HepG2 (cell line): ENCODE data around the gene KAT2A. TPM values are rescaled to one million over a fixed set of nuclear protein-coding genes. Genes with fewer than 3 reads are reported as not detected.
A peak's percentile ranks its signal among the peaks of the same experiment; 100 is the strongest.

Experiments used
- ATAC-seq: fragments of 200-7000 bp; cut with Tn5 transposase; 3 replicates; pipeline ENCODE4 v1.9.1; 2020; ENCODE audit warnings: mild to moderate bottlenecking, moderate library complexity
- BruUV-seq: library from RNA; stranded (reverse); fragments of 400-500 nt; replicated peaks from 2 replicates; lab custom pipeline; 2021; lab: Mats Ljungman, UMichigan
- CTCF ChIA-PET: fragments of 300-600 bp; formaldehyde crosslinking; extraction: SDS; loops from one replicate; lab custom pipeline; 2021; ENCODE audit warnings: low total read pairs, inconsistent platforms, low intra/inter-chr PET ratio; lab: Yijun Ruan, JAX
- POLR2A ChIA-PET: fragments of 350-600 bp; sonication (Branson Sonifier 250); formaldehyde crosslinking; loops from one replicate; lab custom pipeline; 2020; ENCODE audit warnings: antibody characterized with exemption, inconsistent platforms; lab: Yijun Ruan, JAX
- DNase-seq: peaks from one replicate; pipeline ENCODE4 v3.0.0-alpha.2; 2015; ENCODE audit warnings: low spot score
- FAIRE-seq: peaks from 3 replicates; lab custom pipeline; 2011; peaks lifted over from hg19 to GRCh38; lab: Jason Lieb, UNC
- H2AFZ ChIP-seq: one replicate; pipeline ENCODE4 v1.6.1; 2011; ENCODE audit warnings: low read length, inconsistent platforms
- H3K27ac ChIP-seq: fragments of 300-600 bp; 3 replicates; pipeline ENCODE4 v1.8.0; 2011; ENCODE audit warnings: mixed run types, mild to moderate bottlenecking, mixed read lengths, low read length, inconsistent platforms; ENCODE audit not compliant: insufficient read depth; ENCODE audit errors: extremely low read length
- H3K27me3 ChIP-seq, 2 experiments: fragments of 200-600 bp in 1 of 2; 2 replicates in 1 of 2; 3 replicates in 1 of 2; pipeline versions ENCODE4 v1.6.0 to v1.8.0; 2011; ENCODE audit warnings: low read length in 2 of 2, mild to moderate bottlenecking in 2 of 2, moderate library complexity in 2 of 2, inconsistent platforms in 1 of 2; ENCODE audit not compliant: insufficient read depth in 2 of 2, control insufficient read depth in 1 of 2
- H3K36me3 ChIP-seq, 2 experiments: fragments of 200-600 bp in 1 of 2; replicated peaks in 1 of 2; 2 replicates in 1 of 2; 3 replicates in 1 of 2; pipeline versions ENCODE4 v1.5.1 to v1.8.0; 2011; ENCODE audit warnings: low read length in 2 of 2, inconsistent platforms in 1 of 2; ENCODE audit not compliant: insufficient read depth in 2 of 2, control insufficient read depth in 1 of 2
- H3K4me1 ChIP-seq: 2 replicates; pipeline ENCODE4 v1.5.1; 2012; ENCODE audit warnings: low read length, inconsistent platforms; ENCODE audit not compliant: insufficient read depth
- H3K4me2 ChIP-seq: 2 replicates; pipeline ENCODE4 v1.6.0; 2011; ENCODE audit warnings: low read depth, low read length, inconsistent platforms
- H3K4me3 ChIP-seq, 3 experiments: fragments of 200-600 bp in 1 of 3; sonication (generic), shearing (Covaris generic) in 1 of 3; replicated peaks in 1 of 3; 2 replicates each; pipeline ENCODE4 v1.5.1; 2011 to 2016; ENCODE audit warnings: low read length in 3 of 3, inconsistent platforms in 2 of 3, low read depth in 2 of 3, mild to moderate bottlenecking in 2 of 3, control low read depth in 1 of 3, mixed read lengths in 1 of 3; ENCODE audit not compliant: insufficient read depth in 1 of 3
- H3K79me2 ChIP-seq: one replicate; pipeline ENCODE4 v1.6.1; 2011; ENCODE audit warnings: low read length, inconsistent platforms; ENCODE audit not compliant: insufficient read depth
- H3K9ac ChIP-seq: 2 replicates; pipeline ENCODE4 v1.6.0; 2011; ENCODE audit warnings: mild to moderate bottlenecking, low read depth, low read length, inconsistent platforms; ENCODE audit not compliant: insufficient read depth
- H3K9me3 ChIP-seq: 2 replicates; pipeline ENCODE4 v1.5.1; 2012; ENCODE audit warnings: mild to moderate bottlenecking, low read length
- H4K20me1 ChIP-seq: 2 replicates; pipeline ENCODE4 v1.6.0; 2011; ENCODE audit warnings: inconsistent platforms, mild to moderate bottlenecking, low read length, moderate library complexity; ENCODE audit not compliant: insufficient read depth
- AHR ChIP-seq: IDR thresholded peaks from 2 replicates; pipeline ENCODE4 v1.6.1; 2018; ENCODE audit warnings: missing genetic modification reagents, missing compliant biosample characterization
- CTCF ChIP-seq: sonication (generic); formaldehyde crosslinking; IDR thresholded peaks from 2 replicates; pipeline ENCODE4 v1.5.0; 2020; ENCODE audit warnings: mild to moderate bottlenecking, missing genetic modification reagents, moderate library complexity
- NPAS2 ChIP-seq: sonication (generic); formaldehyde crosslinking; IDR thresholded peaks from 2 replicates; pipeline ENCODE4 v1.8.0; 2022; ENCODE audit warnings: mild to moderate bottlenecking, missing genetic modification reagents, borderline replicate concordance
- NR2F6 ChIP-seq, 2 experiments: IDR thresholded peaks; 2 replicates each; pipeline ENCODE4 v1.6.1; 2016; ENCODE audit warnings: antibody characterized with exemption in 1 of 2, mild to moderate bottlenecking in 1 of 2
- PBX2 ChIP-seq: IDR thresholded peaks from 2 replicates; pipeline ENCODE4 v1.6.1; 2016; ENCODE audit warnings: control low read depth
- ZNF546 ChIP-seq: sonication (generic); formaldehyde crosslinking; conservative IDR thresholded peaks from 2 replicates; pipeline ENCODE4 v1.8.1; 2023; ENCODE audit warnings: mild to moderate bottlenecking, missing genetic modification reagents
- ZNF563 ChIP-seq: sonication (generic); formaldehyde crosslinking; IDR thresholded peaks from 2 replicates; pipeline ENCODE4 v1.8.0; 2022; ENCODE audit warnings: mild to moderate bottlenecking, moderate library complexity, missing genetic modification reagents
- WGBS: methylation state at CpG from one replicate; pipeline ENCODE4 v1.1.6; 2017; ENCODE audit warnings: low lambda C conversion rate; 5-methylcytosine and 5-hydroxymethylcytosine counted together
- in situ Hi-C: cut with HindIII; loops from 2 replicates; pipeline ENCODE4 v1.10.0; 2017; ENCODE audit warnings: low pct_unique_long_range_greater_than_20kb; ENCODE audit not compliant: extremely low pct_ligation_motif_present
- intact Hi-C: fragments of 100-400 bp; cut with micrococcal nuclease; formaldehyde crosslinking; loops from one replicate; pipeline ENCODE4 v1.10.0; 2022; ENCODE audit not compliant: unreplicated experiment
- polyA plus RNA-seq, 8 experiments: library from polyadenylated mRNA; depleted of rRNA in 3 of 8; stranded (reverse) in 7 of 8; unstranded in 1 of 8; fragments of >200 nt; fragmentation: Illumina TruSeq in 4 of 8; extraction: Trizol in 4 of 8; gene quantifications; 2 replicates each; pipeline versions ENCODE4 v1.2.1 to v1.2.3, GENCODE V29; 2011 to 2016; ENCODE audit warnings: low read depth in 4 of 8, missing spikeins in 1 of 8, mixed read lengths in 1 of 8; ENCODE audit not compliant: insufficient read depth in 1 of 8
- total RNA-seq, 5 experiments: library from RNA; depleted of rRNA; stranded (reverse); fragments of >200 nt; fragmentation: Illumina TruSeq; extraction: Trizol; gene quantifications; 2 replicates each; pipeline ENCODE4 v1.2.3, GENCODE V29; 2016; ENCODE audit warnings: low read depth in 1 of 5

Gene KAT2A
- total and polyA plus RNA-seq, 2 of the 13 experiments (the other 11 are each of a cell fraction or from before 2014, with no cell fraction given), result 29.1 to 90.4 TPM

- no peak for TF ChIP-seq NPAS2
- TF ChIP-seq, all 625 proteins: peak for 0
These were observed 43.4 kb downstream of the KAT2A start (continued) for GRCh38 chr17:42077755-42078154.

- intact Hi-C loops (no loop called here), in situ Hi-C loops (no loop called here)
- Histone ChIP-seq H3K9me3 (no peaks in the 10 kb centered on the region), H3K36me3 (no peaks in the 10 kb centered on the region), H3K4me1 (peaks cover 77% of the 10 kb centered on the region), H3K27ac (no peak overlapping the region), H3K4me2 (peak overlapping the region; percentile 40; the same call in 1 of the 2 replicates), H3K27me3 (peaks cover 2 to 13% of the 10 kb centered on the region in 2 experiments; a peak in 3 of 5 replicates), H3K79me2 (no peaks in the 10 kb centered on the region), H3K9ac (no peak overlapping the region), H4K20me1 (no peaks in the 10 kb centered on the region), H2AFZ (no peak overlapping the region), H3K4me3 (no peak overlapping the region)
- no TSS peak for BruUV-seq
- POLR2A ChIA-PET, result no interaction called here
- TF ChIP-seq NR2F6 (IDR thresholded peaks at IDR 0.05) (no peak), NR2F6 (CRISPR knock-in tag; IDR thresholded peaks at IDR 0.05) (no peak), ZNF563 (CRISPR knock-in tag) (no peak)
- 53% methylated on average over 4 of the region's 4 CpGs for WGBS
- CTCF ChIA-PET, result no interaction called here
- no peak for ATAC-seq
- DNase-seq, result no peak
- peak; percentile 34 for FAIRE-seq
These were observed 44.2 kb downstream of the KAT2A start for GRCh38 chr17:42076797-42077559.

GRCh38 chr17:42075789-42076188 is 45.4 kb downstream of the KAT2A start:
- Histone ChIP-seq H3K27ac (no peak overlapping the region), H3K4me3 (0 out of 6 replicates have a peak overlapping the region, but pooled peaks of 1 of the 3 experiments have one; percentile 12), H3K79me2 (no peaks in the 10 kb centered on the region), H4K20me1 (no peaks in the 10 kb centered on the region), H3K27me3 (peaks cover 2 to 25% of the 10 kb centered on the region in 2 experiments; a peak in 4 of 5 replicates), H3K9ac (no peak overlapping the region), H3K4me1 (peaks cover 69% of the 10 kb centered on the region), H2AFZ (no peak overlapping the region), H3K36me3 (no peaks in the 10 kb centered on the region), H3K4me2 (peak overlapping the region; percentile 61), H3K9me3 (no peaks in the 10 kb centered on the region)
- DNase-seq, result peak; percentile 64
- in situ Hi-C loops, result no loop called here
- BruUV-seq, result no TSS peak
- ChIA-PET POLR2A (interaction anchor here (0.7 to 1.2 kb wide), 2 partner anchors 16 to 37 kb away, joined by 3 read pairs; partner anchors contain the start of gene DHX58), CTCF (no interaction called here)
- intact Hi-C loops, result no loop called here
- peak; percentile 74 for FAIRE-seq
- ATAC-seq, result peak; percentile 21; the same call in 2 of the 3 replicates
- whole genome bisulfite sequencing, result 6% methylated on average over 6 of the region's 6 CpGs
- TF ChIP-seq CTCF (CRISPR knock-in tag), result 0 out of 2 replicates have a peak, but pooled peaks have one; percentile 8
- no peak for TF ChIP-seq PBX2 (CRISPR knock-in tag)
- no peak for TF ChIP-seq ZNF546
- no peak for TF ChIP-seq AHR (CRISPR knock-in tag)
